IMR-90 (cell line): ENCODE data around the gene CRTC1.

Experiments used
- BHLHE40 ChIP-seq: fragments of 150-350 bp; IDR thresholded peaks from 2 replicates; pipeline ENCODE4 v1.6.1; 2016; ENCODE audit warnings: mild to moderate bottlenecking, low read depth, low read length
- CEBPB ChIP-seq: IDR thresholded peaks from 2 replicates; pipeline ENCODE4 v1.6.1; 2012; ENCODE audit warnings: low read depth, low read length, improper control_type of control experiment
- CHD1 ChIP-seq: IDR thresholded peaks from 2 replicates; pipeline ENCODE4 v1.6.1; 2012; ENCODE audit warnings: low read depth, low read length, improper control_type of control experiment
- FOS ChIP-seq: fragments of 150-350 bp; IDR thresholded peaks from 2 replicates; pipeline ENCODE4 v1.6.1; 2016; ENCODE audit warnings: low read depth, low read length
- POLR2A ChIP-seq: IDR thresholded peaks from 2 replicates; pipeline ENCODE4 v1.6.1; 2012; ENCODE audit warnings: mild to moderate bottlenecking, low read depth, low read length
- RAD21 ChIP-seq: IDR thresholded peaks from 2 replicates; pipeline ENCODE4 v1.6.1; 2012; ENCODE audit warnings: low read length, improper control_type of control experiment
- RFX5 ChIP-seq: IDR thresholded peaks from 2 replicates; pipeline ENCODE4 v1.8.0; 2012; ENCODE audit warnings: low read depth, mild to moderate bottlenecking, low read length, moderate library complexity
- SMC3 ChIP-seq: fragments of 150-350 bp; IDR thresholded peaks from 2 replicates; pipeline ENCODE4 v1.6.1; 2016; ENCODE audit warnings: low read depth, mild to moderate bottlenecking, antibody characterized with exemption, low read length, moderate library complexity
- TF ChIP-seq, protein P1 (sequence below): conservative IDR thresholded peaks from 2 replicates; pipeline ENCODE4 v1.5.1; 2012; ENCODE audit warnings: mild to moderate bottlenecking, low read depth, low read length, improper control_type of control experiment
- TF ChIP-seq, protein P2 (sequence below): fragments of 150-350 bp; IDR thresholded peaks from 2 replicates; pipeline ENCODE4 v1.6.1; 2016; ENCODE audit warnings: low read depth, mild to moderate bottlenecking, low read length, moderate library complexity, borderline replicate concordance

DNA sequence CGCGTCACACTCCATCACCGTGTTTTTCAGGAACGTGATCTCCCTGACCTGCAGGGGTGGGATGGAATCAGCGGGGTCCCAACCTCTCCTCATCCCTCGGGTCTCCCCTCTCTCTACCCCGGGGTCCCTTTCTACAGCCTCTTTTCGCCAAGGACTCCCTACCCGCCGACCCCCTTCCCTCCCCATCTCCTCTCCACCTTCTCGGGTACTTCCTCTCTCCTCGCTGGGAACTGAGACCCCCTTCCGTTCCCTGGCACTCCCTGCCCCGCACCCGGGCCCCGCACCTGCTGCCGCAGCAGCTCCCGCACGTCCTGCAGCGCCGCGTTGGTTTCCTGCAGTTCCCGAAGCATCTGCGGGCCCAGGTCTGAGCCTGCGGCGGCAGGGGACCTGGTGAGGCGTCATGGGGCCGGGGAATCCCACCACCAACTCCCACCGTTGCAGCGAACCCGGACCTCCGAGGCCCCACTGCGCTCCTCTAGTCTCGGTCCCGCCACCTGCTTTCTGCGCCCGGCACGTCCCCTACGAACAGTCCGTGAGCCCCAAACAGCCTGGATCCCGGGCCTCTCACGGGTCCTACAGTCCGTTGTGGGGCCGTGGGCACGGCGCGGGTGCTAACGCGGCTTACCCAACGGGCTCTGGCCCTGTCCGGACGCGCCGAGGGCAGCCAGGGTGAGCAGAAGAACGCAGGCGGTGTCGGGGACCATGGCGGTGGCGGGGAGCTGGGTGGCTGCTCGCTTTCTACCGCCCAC lies 107.3 kb downstream of the CRTC1 start, which contains the start of gene COMP:
- TF ChIP-seq POLR2A (no peak), CHD1 (no peak), CEBPB (no peak), RAD21 (no peak), FOS (no peak), SMC3 (no peak), BHLHE40 (no peak), RFX5 (no peak)
- TF ChIP-seq, protein P1, sequence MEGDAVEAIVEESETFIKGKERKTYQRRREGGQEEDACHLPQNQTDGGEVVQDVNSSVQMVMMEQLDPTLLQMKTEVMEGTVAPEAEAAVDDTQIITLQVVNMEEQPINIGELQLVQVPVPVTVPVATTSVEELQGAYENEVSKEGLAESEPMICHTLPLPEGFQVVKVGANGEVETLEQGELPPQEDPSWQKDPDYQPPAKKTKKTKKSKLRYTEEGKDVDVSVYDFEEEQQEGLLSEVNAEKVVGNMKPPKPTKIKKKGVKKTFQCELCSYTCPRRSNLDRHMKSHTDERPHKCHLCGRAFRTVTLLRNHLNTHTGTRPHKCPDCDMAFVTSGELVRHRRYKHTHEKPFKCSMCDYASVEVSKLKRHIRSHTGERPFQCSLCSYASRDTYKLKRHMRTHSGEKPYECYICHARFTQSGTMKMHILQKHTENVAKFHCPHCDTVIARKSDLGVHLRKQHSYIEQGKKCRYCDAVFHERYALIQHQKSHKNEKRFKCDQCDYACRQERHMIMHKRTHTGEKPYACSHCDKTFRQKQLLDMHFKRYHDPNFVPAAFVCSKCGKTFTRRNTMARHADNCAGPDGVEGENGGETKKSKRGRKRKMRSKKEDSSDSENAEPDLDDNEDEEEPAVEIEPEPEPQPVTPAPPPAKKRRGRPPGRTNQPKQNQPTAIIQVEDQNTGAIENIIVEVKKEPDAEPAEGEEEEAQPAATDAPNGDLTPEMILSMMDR = no peak
- TF ChIP-seq, protein P2, sequence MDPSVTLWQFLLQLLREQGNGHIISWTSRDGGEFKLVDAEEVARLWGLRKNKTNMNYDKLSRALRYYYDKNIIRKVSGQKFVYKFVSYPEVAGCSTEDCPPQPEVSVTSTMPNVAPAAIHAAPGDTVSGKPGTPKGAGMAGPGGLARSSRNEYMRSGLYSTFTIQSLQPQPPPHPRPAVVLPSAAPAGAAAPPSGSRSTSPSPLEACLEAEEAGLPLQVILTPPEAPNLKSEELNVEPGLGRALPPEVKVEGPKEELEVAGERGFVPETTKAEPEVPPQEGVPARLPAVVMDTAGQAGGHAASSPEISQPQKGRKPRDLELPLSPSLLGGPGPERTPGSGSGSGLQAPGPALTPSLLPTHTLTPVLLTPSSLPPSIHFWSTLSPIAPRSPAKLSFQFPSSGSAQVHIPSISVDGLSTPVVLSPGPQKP = no peak
